CD4-positive, alpha-beta memory T cell (primary cell): ENCODE measurements around the gene HM13. TPM values are rescaled to one million over a fixed set of nuclear protein-coding genes. Genes with fewer than 3 reads are reported as not detected.

ENCODE experiments used
- CTCF ChIA-PET: fragments of 350-600 bp; sonication (Branson Sonifier 250); formaldehyde crosslinking; loops from one replicate; lab custom pipeline; 2021; ENCODE audit warnings: inconsistent platforms; ENCODE audit not compliant: partially characterized antibody; lab: Charles Lee
- POLR2A ChIA-PET: fragments of 350-600 bp; sonication (Branson Sonifier 250); formaldehyde crosslinking; loops from one replicate; lab custom pipeline; 2021; ENCODE audit not compliant: partially characterized antibody; lab: Charles Lee
- DNase-seq, 5 donors: peaks; one replicate each; pipeline versions ENCODE4 v3.0.0 to v3.0.0-alpha.2; 2020 to 2022; ENCODE audit warnings: mixed read lengths in 1 of 5
- H3K27ac ChIP-seq: one replicate; pipeline ENCODE4 v1.7.0; 2013; ENCODE audit warnings: low read depth, low read length
- H3K27me3 ChIP-seq: 2 replicates; pipeline ENCODE4 v1.7.0; 2013; ENCODE audit warnings: mild to moderate bottlenecking, low read length, moderate library complexity; ENCODE audit not compliant: insufficient read depth
- H3K36me3 ChIP-seq: 2 replicates; pipeline ENCODE4 v1.7.0; 2013; ENCODE audit warnings: mild to moderate bottlenecking, low read length, moderate library complexity; ENCODE audit not compliant: insufficient read depth
- H3K4me1 ChIP-seq: 2 replicates; pipeline ENCODE4 v1.7.0; 2013; ENCODE audit warnings: mild to moderate bottlenecking, low read length, moderate library complexity; ENCODE audit not compliant: insufficient read depth
- H3K4me3 ChIP-seq, 2 donors: one replicate each; pipeline ENCODE4 v1.7.0; 2013; ENCODE audit warnings: low read length in 2 of 2, mild to moderate bottlenecking in 1 of 2
- H3K9me3 ChIP-seq, 2 donors: one replicate each; pipeline ENCODE4 v1.7.0; 2013; ENCODE audit warnings: low read length in 2 of 2, control low read depth in 1 of 2; ENCODE audit not compliant: control insufficient read depth in 1 of 2
- H3K27ac Mint-ChIP-seq, 7 donors: one replicate each; pipeline ENCODE4 v1.8.0; 2020 to 2021; ENCODE audit warnings: mixed read lengths in 7 of 7, mild to moderate bottlenecking in 6 of 7, inconsistent platforms in 3 of 7, moderate library complexity in 3 of 7
- H3K27me3 Mint-ChIP-seq, 2 donors: one replicate each; pipeline ENCODE4 v1.8.0; 2020 to 2021; ENCODE audit warnings: mixed read lengths in 2 of 2
- H3K36me3 Mint-ChIP-seq, 2 donors: one replicate each; pipeline ENCODE4 v1.8.0; 2020 to 2021; ENCODE audit warnings: mixed read lengths in 2 of 2, inconsistent platforms in 1 of 2, mild to moderate bottlenecking in 1 of 2
- H3K4me1 Mint-ChIP-seq, 4 donors: one replicate each; pipeline ENCODE4 v1.8.0; 2020 to 2021; ENCODE audit warnings: mixed read lengths in 4 of 4, mild to moderate bottlenecking in 1 of 4
- H3K4me3 Mint-ChIP-seq, 8 donors: one replicate each; pipeline ENCODE4 v1.8.0; 2020 to 2021; ENCODE audit warnings: mixed read lengths in 8 of 8, mild to moderate bottlenecking in 7 of 8, moderate library complexity in 6 of 8, inconsistent platforms in 3 of 8
- H3K9me3 Mint-ChIP-seq, 8 donors: one replicate each; pipeline ENCODE4 v1.8.0; 2020 to 2021; ENCODE audit warnings: mixed read lengths in 8 of 8, mild to moderate bottlenecking in 5 of 8, inconsistent platforms in 3 of 8, moderate library complexity in 1 of 8
- intact Hi-C: fragments of 100-400 bp; cut with micrococcal nuclease; formaldehyde crosslinking; loops from one replicate; pipeline ENCODE4 v1.15.1; 2023
- polyA plus RNA-seq, 2 donors: library from polyadenylated mRNA; unstranded; fragments of 300-500 nt; fragmentation: Illumina TruSeq; gene quantifications; one replicate each; pipeline ENCODE4 v1.2.3, GENCODE V29; 2021
- total RNA-seq, 2 experiments: library from RNA; stranded (reverse); gene quantifications; one replicate each; pipeline ENCODE4 v1.2.3, GENCODE V29; 2021

The HM13 gene
- total and polyA plus RNA-seq, 4 experiments from 2014 or later: 133 to 171 (median 161) TPM

GRCh38 chr20:31560094-31560745, 46.0 kb downstream of the HM13 start:
- Mint-ChIP-seq H3K36me3 (peaks cover 34 to 58% of the 10 kb centered on the region in 2 donors), H3K4me3 (no peak overlapping the region), H3K27me3 (no peaks in the 10 kb centered on the region), H3K27ac (peak overlapping the region in 6 of 7 donors; percentile 10 to 62 (median 46)), H3K9me3 (no peaks in the 10 kb centered on the region), H3K4me1 (peaks cover 4 to 13% (median 9%) of the 10 kb centered on the region in 4 donors)
- Histone ChIP-seq H3K4me3 (no peak overlapping the region), H3K36me3 (peaks cover 33% of the 10 kb centered on the region), H3K27me3 (no peaks in the 10 kb centered on the region), H3K4me1 (peaks cover 9% of the 10 kb centered on the region), H3K9me3 (no peaks in the 10 kb centered on the region), H3K27ac (no peak overlapping the region)
- POLR2A ChIA-PET: interaction anchor here (1.0 to 2.5 kb wide), 5 partner anchors 13 to 162 kb away, joined by 3 to 18 read pairs (median 8); partner anchors contain the start of genes BCL2L1 and ID1
- CTCF ChIA-PET: interaction anchor here (0.7 to 35.9 kb wide), 12 partner anchors 9 to 164 kb away, joined by 3 to 1094 read pairs (median 4); partner anchors contain the start of gene ID1
- intact Hi-C loops: loop anchor here (1.0 kb wide), 2 partner anchors 9 to 52 kb away; no protein-coding TSS in a partner anchor
- DNase-seq: peak; percentile 66 to 74 (median 71)

DNA sequence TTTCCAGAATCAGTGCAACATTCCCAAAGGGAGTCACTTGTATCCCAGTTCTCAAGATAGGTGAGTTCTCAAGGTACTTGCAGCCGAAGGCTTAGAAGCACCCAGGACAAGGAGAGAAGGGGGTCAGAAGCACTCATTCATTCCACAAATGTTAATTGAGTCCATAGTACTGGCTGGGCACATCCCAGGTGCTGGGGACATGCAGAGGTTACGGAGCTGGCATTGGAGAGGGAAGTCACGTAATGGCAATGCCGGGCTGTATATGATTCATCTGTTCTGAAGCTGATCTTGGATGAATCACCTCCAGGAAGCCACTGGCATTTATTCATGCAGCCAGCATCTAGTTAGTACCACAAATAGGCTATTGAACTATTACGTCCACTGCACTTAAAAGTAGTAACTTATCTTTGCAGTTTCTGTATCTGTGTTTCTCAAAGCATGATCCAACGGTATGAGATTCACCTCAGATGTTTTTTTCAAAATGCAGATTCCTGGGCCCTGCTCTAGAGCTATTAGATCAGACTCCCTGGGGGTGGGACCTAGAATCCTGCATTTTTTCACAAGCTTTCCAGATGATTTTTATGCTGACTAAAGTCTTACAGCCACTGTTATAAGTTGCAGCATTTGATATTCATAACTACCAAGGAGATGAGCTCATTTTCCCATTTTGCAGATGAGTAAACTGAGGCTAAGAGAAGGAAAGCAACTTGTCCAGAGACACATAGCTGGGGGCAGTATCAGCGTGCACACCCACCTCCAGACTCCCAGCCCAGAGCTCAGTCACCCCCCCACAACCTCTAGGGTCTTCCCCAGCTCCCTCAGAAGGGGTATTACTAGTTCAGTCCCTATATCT, 46.7 kb downstream of the HM13 start:
- Histone ChIP-seq H3K9me3 (no peaks in the 10 kb centered on the region), H3K27ac (no peak overlapping the region), H3K4me1 (peaks cover 9% of the 10 kb centered on the region), H3K4me3 (no peak overlapping the region), H3K27me3 (no peaks in the 10 kb centered on the region), H3K36me3 (peaks cover 38% of the 10 kb centered on the region)
- CTCF ChIA-PET: interaction anchor here (0.7 to 35.9 kb wide), 18 partner anchors 9 to 270 kb away, joined by 3 to 1094 read pairs (median 3); partner anchors contain the start of gene ID1
- no peak for DNase-seq
- H3K27ac Mint-ChIP-seq: peak overlapping the region in 2 of 7 donors; percentile 7 to 51
- peaks cover 4 to 17% (median 10%) of the 10 kb centered on the region in 4 donors for H3K4me1 Mint-ChIP-seq
- no peak overlapping the region for H3K4me3 Mint-ChIP-seq
- no peaks in the 10 kb centered on the region for H3K27me3 Mint-ChIP-seq
- intact Hi-C loops: loop anchor here (1.0 kb wide), 2 partner anchors 8 to 51 kb away; no protein-coding TSS in a partner anchor
- POLR2A ChIA-PET: interaction anchor here (0.6 to 2.5 kb wide), 8 partner anchors 8 to 1991 kb away, joined by 3 to 18 read pairs (median 4); partner anchors contain the start of genes BCL2L1 and ID1
- H3K36me3 Mint-ChIP-seq: peaks cover 29 to 57% of the 10 kb centered on the region in 2 donors
- H3K9me3 Mint-ChIP-seq: no peaks in the 10 kb centered on the region

GRCh38 chr20:31562241-31562640, 48.0 kb downstream of the HM13 start:
- Histone ChIP-seq H3K4me1 (peaks cover 15% of the 10 kb centered on the region), H3K36me3 (peaks cover 47% of the 10 kb centered on the region), H3K27me3 (no peaks in the 10 kb centered on the region), H3K4me3 (no peak overlapping the region), H3K27ac (no peak overlapping the region), H3K9me3 (no peaks in the 10 kb centered on the region)
- no peak overlapping the region for H3K27ac Mint-ChIP-seq
- intact Hi-C loops: loop anchor here (1.0 kb wide), 1 partner anchor 11 kb away; no protein-coding TSS in a partner anchor
- H3K4me3 Mint-ChIP-seq: no peak overlapping the region
- H3K27me3 Mint-ChIP-seq: no peaks in the 10 kb centered on the region
- peaks cover 4 to 24% (median 15%) of the 10 kb centered on the region in 4 donors for H3K4me1 Mint-ChIP-seq
- POLR2A ChIA-PET: interaction anchor here (1.1 to 1.7 kb wide), 3 partner anchors 11 to 50 kb away, joined by 5 to 12 read pairs (median 9); partner anchors contain the start of gene ID1
- H3K9me3 Mint-ChIP-seq: no peaks in the 10 kb centered on the region
- peaks cover 25 to 54% of the 10 kb centered on the region in 2 donors for H3K36me3 Mint-ChIP-seq
- no peak for DNase-seq
- CTCF ChIA-PET: interaction anchor here (0.7 to 35.9 kb wide), 12 partner anchors 8 to 161 kb away, joined by 3 to 1094 read pairs (median 4); partner anchors contain the start of gene ID1

GRCh38 chr20:31564284-31564683, 50.0 kb downstream of the HM13 start:
- Histone ChIP-seq H3K36me3 (peaks cover 47% of the 10 kb centered on the region), H3K4me1 (peaks cover 15% of the 10 kb centered on the region), H3K27me3 (no peaks in the 10 kb centered on the region), H3K27ac (no peak overlapping the region), H3K9me3 (no peaks in the 10 kb centered on the region), H3K4me3 (no peak overlapping the region)
- intact Hi-C loops: no loop called here
- ChIA-PET POLR2A (no interaction called here), CTCF (interaction anchor here (6.4 to 35.9 kb wide), 3 partner anchors 6 to 43 kb away, joined by 67 to 1094 read pairs (median 149); partner anchors contain the start of gene ID1)
- Mint-ChIP-seq H3K4me1 (peaks cover 4 to 24% (median 12%) of the 10 kb centered on the region in 4 donors), H3K27ac (no peak overlapping the region), H3K36me3 (peaks cover 19 to 49% of the 10 kb centered on the region in 2 donors), H3K9me3 (no peaks in the 10 kb centered on the region), H3K27me3 (no peaks in the 10 kb centered on the region), H3K4me3 (no peak overlapping the region)
- DNase-seq: no peak

DNA sequence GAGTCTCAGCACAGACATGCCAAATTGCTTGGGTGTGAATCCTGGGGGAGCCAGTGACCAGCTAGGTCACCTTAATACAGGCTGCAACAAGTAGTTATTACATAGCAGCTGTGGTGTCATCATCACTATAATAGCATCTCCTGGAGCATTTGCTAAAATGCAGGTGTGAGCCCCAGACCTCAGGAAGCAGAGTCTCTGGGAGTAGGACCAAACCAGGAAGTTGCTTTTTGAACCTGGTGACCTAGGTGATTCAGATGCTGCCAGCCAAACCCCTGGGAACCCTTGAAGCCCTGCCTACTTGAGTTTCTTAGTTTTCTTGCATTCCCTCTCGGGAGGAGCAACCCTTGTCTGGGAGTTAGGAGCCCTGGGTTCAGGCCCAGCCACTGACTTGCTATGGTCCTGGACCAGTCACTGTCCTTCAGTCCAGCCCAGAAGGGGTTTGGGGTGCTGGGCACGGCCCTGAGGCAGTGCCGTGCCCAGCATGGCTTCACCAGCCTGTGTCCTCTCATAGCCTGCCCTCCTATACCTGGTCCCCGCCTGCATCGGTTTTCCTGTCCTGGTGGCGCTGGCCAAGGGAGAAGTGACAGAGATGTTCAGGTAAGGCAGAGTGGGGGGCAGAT, 51.6 kb downstream of the HM13 start:
- Mint-ChIP-seq H3K4me3 (no peak overlapping the region), H3K27me3 (no peaks in the 10 kb centered on the region), H3K4me1 (peaks cover 0 to 14% (median 10%) of the 10 kb centered on the region in 4 donors), H3K27ac (peak overlapping the region in 3 of 7 donors; percentile 38 to 75 (median 57)), H3K36me3 (peaks cover 16 to 44% of the 10 kb centered on the region in 2 donors), H3K9me3 (no peaks in the 10 kb centered on the region)
- ChIA-PET CTCF (interaction anchor here (1.1 to 35.9 kb wide), 6 partner anchors 7 to 96 kb away, joined by 3 to 1094 read pairs (median 5); partner anchors contain the start of gene ID1), POLR2A (interaction anchor here (0.6 to 5.9 kb wide), 3 partner anchors 39 to 127 kb away, joined by 3 to 32 read pairs (median 26); partner anchors contain the start of gene ID1)
- Histone ChIP-seq H3K9me3 (no peaks in the 10 kb centered on the region), H3K36me3 (peaks cover 44% of the 10 kb centered on the region), H3K4me1 (peaks cover 7% of the 10 kb centered on the region), H3K27ac (no peak overlapping the region), H3K27me3 (no peaks in the 10 kb centered on the region), H3K4me3 (no peak overlapping the region)
- intact Hi-C loops: no loop called here
- DNase-seq: no peak

- no peaks in the 10 kb centered on the region for H3K27me3 ChIP-seq
- Mint-ChIP-seq H3K4me3 (no peak overlapping the region), H3K27me3 (no peaks in the 10 kb centered on the region), H3K36me3 (peaks cover 13 to 39% of the 10 kb centered on the region in 2 donors), H3K27ac (peak overlapping the region in 3 of 7 donors; percentile 41 to 66 (median 57)), H3K9me3 (no peaks in the 10 kb centered on the region), H3K4me1 (peaks cover 0 to 16% (median 10%) of the 10 kb centered on the region in 4 donors)
- no peak overlapping the region for H3K4me3 ChIP-seq
- peaks cover 40% of the 10 kb centered on the region for H3K36me3 ChIP-seq
- no peak for DNase-seq
- ChIA-PET CTCF (interaction anchor here (1.1 to 35.9 kb wide), 4 partner anchors 8 to 95 kb away, joined by 3 to 1094 read pairs (median 76); partner anchors contain the start of gene ID1), POLR2A (interaction anchor here (0.6 to 5.9 kb wide), 3 partner anchors 38 to 127 kb away, joined by 3 to 32 read pairs (median 26); partner anchors contain the start of gene ID1)
- no peak overlapping the region for H3K27ac ChIP-seq
- no peaks in the 10 kb centered on the region for H3K9me3 ChIP-seq
- intact Hi-C loops: no loop called here
- peaks cover 7% of the 10 kb centered on the region for H3K4me1 ChIP-seq
These were observed 52.0 kb downstream of the HM13 start for GRCh38 chr20:31566319-31566657.
